HG03457 (cell line): Measurements from ENCODE around the gene LSS.

Experiments
- ATAC-seq: cut with Tn5 transposase; IDR thresholded peaks from one replicate; pipeline ENCODE4 v1.9.1; 2021; ENCODE audit warnings: moderate number of reproducible peaks; ENCODE audit not compliant: unreplicated experiment

Gene LSS

GRCh38 chr21:46219591-46220239, 8.9 kb downstream of the LSS start:
- no peak for ATAC-seq

- no peak for ATAC-seq
Measured at GRCh38 chr21:46218906-46219590, 9.5 kb downstream of the LSS start.

- no peak for ATAC-seq
Measured at GRCh38 chr21:46217511-46218196, 10.9 kb downstream of the LSS start.

- ATAC-seq: no peak
Measured at GRCh38 chr21:46216132-46216747, 12.3 kb downstream of the LSS start.

- no peak for ATAC-seq
Measured at GRCh38 chr21:46215436-46216131, 13.0 kb downstream of the LSS start.

GRCh38 chr21:46214478-46215340, 13.9 kb downstream of the LSS start:
- ATAC-seq: no peak

- no peak for ATAC-seq
Measured at GRCh38 chr21:46213620-46214286, 14.8 kb downstream of the LSS start.

- no peak for ATAC-seq
Measured at GRCh38 chr21:46212721-46213484, 15.7 kb downstream of the LSS start.

- ATAC-seq: no peak
Measured at GRCh38 chr21:46211786-46212720, 16.5 kb downstream of the LSS start.

GRCh38 chr21:46211376-46211775, 17.2 kb downstream of the LSS start:
- no peak for ATAC-seq

- ATAC-seq: no peak
Measured at GRCh38 chr21:46210378-46211136, 18.0 kb downstream of the LSS start.

GRCh38 chr21:46208761-46209721, 19.5 kb downstream of the LSS start:
- no peak for ATAC-seq

- no peak for ATAC-seq
Measured at GRCh38 chr21:46207920-46208591, 20.5 kb downstream of the LSS start.

GRCh38 chr21:46207006-46207919, 21.3 kb downstream of the LSS start:
- no peak for ATAC-seq
